ENCODE measurements around the gene C1QTNF2.

The C1QTNF2 gene

DNA sequence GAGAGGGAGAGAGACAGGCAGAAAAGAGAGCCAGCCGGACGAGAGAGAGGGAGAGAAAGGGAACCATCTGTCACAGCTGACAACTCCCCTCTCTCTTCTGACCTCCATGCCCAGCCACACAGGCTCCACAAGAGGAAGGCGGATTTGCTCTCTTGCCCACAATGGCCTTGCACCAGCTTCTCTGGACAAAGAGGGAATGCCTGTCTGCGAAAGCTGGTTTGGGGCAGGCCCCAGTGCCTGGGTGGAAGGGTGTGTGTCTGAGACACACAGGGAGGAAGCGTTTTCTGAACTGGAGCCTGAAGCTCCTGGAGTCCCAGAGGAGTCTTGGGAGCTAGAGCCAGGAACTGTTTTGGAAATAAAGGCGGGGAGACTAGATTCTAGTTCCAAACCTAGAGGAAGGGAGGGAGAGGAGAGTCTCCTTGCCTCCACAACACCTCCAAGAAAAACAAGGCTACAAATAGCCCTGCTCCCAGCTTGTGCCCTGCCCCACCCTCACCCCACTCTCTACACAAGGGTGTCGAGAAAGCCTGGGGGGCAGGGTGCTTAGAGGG, 12.5 kb downstream of the C1QTNF2 start:
- DNase-seq (ENCODE audit: low read depth in 2 of 2): peak; percentile 5 to 20
- no peak overlapping the region for H3K4me3 ChIP-seq (replicated peaks in 1 of 2; ENCODE audit: low read depth in 2 of 2, low read length in 2 of 2)
- no peak for TF ChIP-seq CTCF (IDR thresholded peaks at IDR 0.05; ENCODE audit: low read depth, low read length)

GRCh38 chr5:160357394-160357793, 13.0 kb downstream of the C1QTNF2 start:
- no peak for DNase-seq (ENCODE audit: low read depth in 2 of 2)
- TF ChIP-seq CTCF (IDR thresholded peaks at IDR 0.05; ENCODE audit: low read depth, low read length): no peak
- H3K4me3 ChIP-seq (replicated peaks in 1 of 2; ENCODE audit: low read depth in 2 of 2, low read length in 2 of 2): no peak overlapping the region

GRCh38 chr5:160356550-160357347, 13.7 kb downstream of the C1QTNF2 start:
- no peak for DNase-seq (ENCODE audit: low read depth in 2 of 2)
- no peak overlapping the region for H3K4me3 ChIP-seq (replicated peaks in 1 of 2; ENCODE audit: low read depth in 2 of 2, low read length in 2 of 2)
- no peak for TF ChIP-seq CTCF (IDR thresholded peaks at IDR 0.05; ENCODE audit: low read depth, low read length)

DNA sequence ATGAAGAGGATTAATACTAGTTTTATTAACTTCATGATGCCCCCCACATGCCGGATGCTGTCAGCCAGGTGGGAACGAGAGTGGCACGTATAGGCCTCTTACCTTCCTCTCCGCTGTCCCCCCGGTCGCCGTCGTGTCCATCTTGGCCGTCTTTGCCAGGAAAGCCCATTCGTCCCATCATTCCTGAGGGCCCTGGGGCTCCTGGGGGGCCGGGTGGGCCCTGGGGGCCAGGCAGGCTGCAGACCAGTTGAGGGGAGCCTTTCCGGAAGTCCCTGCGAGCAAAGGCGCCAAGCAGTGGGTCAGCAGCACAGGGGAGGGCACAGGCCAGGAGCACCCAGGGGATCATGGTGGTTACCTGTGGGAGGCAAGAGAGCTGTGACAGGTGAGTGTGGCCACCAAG, 15.8 kb downstream of the C1QTNF2 start:
- H3K4me3 ChIP-seq (replicated peaks in 1 of 2; ENCODE audit: low read depth in 2 of 2, low read length in 2 of 2): no peak overlapping the region
- TF ChIP-seq CTCF (IDR thresholded peaks at IDR 0.05; ENCODE audit: low read depth, low read length): no peak
- DNase-seq (ENCODE audit: low read depth in 2 of 2): no peak

GRCh38 chr5:160353379-160353778, 17.0 kb downstream of the C1QTNF2 start:
- peak in 1 of 2 donors; percentile 17 for DNase-seq (ENCODE audit: low read depth in 2 of 2)
- no peak for TF ChIP-seq CTCF (IDR thresholded peaks at IDR 0.05; ENCODE audit: low read depth, low read length)
- H3K4me3 ChIP-seq (replicated peaks in 1 of 2; ENCODE audit: low read depth in 2 of 2, low read length in 2 of 2): no peak overlapping the region

- no peak overlapping the region for H3K4me3 ChIP-seq (replicated peaks in 1 of 2; ENCODE audit: low read depth in 2 of 2, low read length in 2 of 2)
- no peak for DNase-seq (ENCODE audit: low read depth in 2 of 2)
- TF ChIP-seq CTCF (IDR thresholded peaks at IDR 0.05; ENCODE audit: low read depth, low read length): no peak
Observed at GRCh38 chr5:160352308-160352707, 18.1 kb downstream of the C1QTNF2 start.

Measured in cardiac fibroblast (primary cell).